Measurements from ENCODE around the gene SLC9A6. TPM values are rescaled to one million over a fixed set of nuclear protein-coding genes. Genes with fewer than 3 reads are reported as not detected.
A peak's percentile ranks its signal among the peaks of the same experiment; 100 is the strongest.

Gene SLC9A6
- total and polyA plus RNA-seq, 2 experiments from 2014 or later, result 7.2 to 17.1 TPM

DNA sequence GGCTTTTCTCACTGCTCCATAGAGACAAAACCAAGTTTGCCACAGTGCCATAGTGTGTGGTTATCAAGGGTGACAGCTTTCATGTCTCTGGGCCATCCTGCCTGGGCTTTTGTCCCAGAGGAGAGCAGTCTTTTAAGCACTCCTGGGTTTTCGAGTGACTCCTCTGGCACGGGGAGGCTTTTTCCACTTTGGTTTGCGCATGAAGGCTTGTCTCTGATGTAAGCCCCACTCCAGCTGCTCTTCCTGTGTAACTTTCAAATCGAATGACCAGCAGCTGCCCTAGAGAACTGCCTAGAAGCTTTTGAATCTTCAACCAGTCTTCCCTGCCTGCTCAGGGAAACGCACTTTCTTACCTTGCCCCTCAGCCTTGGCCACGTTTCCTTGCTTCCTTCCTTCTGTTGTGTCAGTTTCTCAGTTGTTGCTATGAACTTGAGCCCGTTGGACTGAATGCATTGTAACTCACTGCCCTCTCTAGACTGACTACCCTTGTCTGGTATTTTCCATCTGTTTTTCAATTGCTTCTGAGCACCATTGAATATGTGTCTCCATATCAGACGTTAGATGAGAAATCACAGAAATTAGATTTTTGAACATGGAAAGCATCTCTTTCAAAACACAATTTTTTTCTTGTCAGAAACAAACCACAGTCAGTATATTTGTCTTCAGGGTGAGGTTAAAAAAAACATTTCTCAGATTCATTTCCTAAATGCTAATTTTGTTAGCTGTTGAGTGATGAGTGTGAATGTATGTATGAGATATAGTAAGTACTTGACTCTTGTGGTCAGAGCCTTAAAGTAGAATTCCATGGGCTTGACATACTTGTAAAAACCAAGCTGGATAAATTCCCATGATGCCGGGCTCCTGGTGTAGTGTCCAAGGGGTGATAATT lies 45.3 kb downstream of the SLC9A6 start:
- peak overlapping the region; percentile 50; the same call in 1 of the 2 replicates for H3K27ac Mint-ChIP-seq
- no peak for ATAC-seq
- peaks cover 2% of the 10 kb centered on the region; the same call in 2 of the 3 replicates for H3K4me1 Mint-ChIP-seq

DNA sequence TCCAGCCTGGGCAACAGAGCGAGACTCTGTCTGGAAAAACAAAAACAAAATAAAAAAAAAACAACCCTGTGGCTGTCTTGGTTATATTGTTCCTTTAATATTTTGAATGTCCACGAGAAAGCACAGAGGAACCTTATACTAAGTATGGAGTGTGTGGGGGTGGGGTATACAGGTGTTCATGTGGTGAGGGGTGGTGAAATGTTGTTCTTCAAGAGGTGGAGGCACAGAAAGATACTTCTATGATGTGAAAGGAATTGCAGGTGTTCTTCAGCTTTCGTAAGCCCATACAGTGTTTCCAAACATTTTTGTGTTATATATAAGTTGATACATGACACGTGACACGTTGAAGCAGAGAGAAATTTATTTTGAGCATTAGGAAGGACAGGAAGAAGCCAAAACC lies 46.4 kb downstream of the SLC9A6 start:
- Histone ChIP-seq H3K4me3 (no peak overlapping the region), H3F3A (replicated peaks; ENCODE audit: low read depth) (no peaks in the 10 kb centered on the region), H3K36me3 (ENCODE audit: insufficient read depth) (no peaks in the 10 kb centered on the region), H3K27me3 (ENCODE audit: insufficient read depth) (no peaks in the 10 kb centered on the region), H3K9me2 (ENCODE audit: insufficient read depth) (no peaks in the 10 kb centered on the region), H3K79me2 (replicated peaks; ENCODE audit: insufficient read depth) (no peaks in the 10 kb centered on the region), H3K4me2 (no peak overlapping the region), H4K20me1 (replicated peaks; ENCODE audit: insufficient read depth) (no peaks in the 10 kb centered on the region), H2AFZ (no peak overlapping the region), H3K4me1 (ENCODE audit: insufficient read depth) (no peaks in the 10 kb centered on the region), H3K27ac (ENCODE audit: low read depth) (no peak overlapping the region)
- no peak overlapping the region for H3K27ac Mint-ChIP-seq
- H3K9me3 Mint-ChIP-seq, result no peaks in the 10 kb centered on the region; the same call in 2 of the 3 replicates
- ATAC-seq, result no peak
- no peaks in the 10 kb centered on the region; the same call in 2 of the 3 replicates for H3K36me3 Mint-ChIP-seq (ENCODE audit: low read depth)
- peaks cover 2% of the 10 kb centered on the region for H3K27me3 Mint-ChIP-seq (ENCODE audit: insufficient read depth, low read depth, poor library complexity)
- H3K4me3 Mint-ChIP-seq, result no peak overlapping the region
- DNase-seq (ENCODE audit: low spot score), result no peak
- H3K4me1 Mint-ChIP-seq, result peaks cover 2% of the 10 kb centered on the region; the same call in 2 of the 3 replicates
- TF ChIP-seq POLR2AphosphoS5 (IDR thresholded peaks at IDR 0.05; ENCODE audit: low read depth), result no peak
- TF ChIP-seq, protein P1, sequence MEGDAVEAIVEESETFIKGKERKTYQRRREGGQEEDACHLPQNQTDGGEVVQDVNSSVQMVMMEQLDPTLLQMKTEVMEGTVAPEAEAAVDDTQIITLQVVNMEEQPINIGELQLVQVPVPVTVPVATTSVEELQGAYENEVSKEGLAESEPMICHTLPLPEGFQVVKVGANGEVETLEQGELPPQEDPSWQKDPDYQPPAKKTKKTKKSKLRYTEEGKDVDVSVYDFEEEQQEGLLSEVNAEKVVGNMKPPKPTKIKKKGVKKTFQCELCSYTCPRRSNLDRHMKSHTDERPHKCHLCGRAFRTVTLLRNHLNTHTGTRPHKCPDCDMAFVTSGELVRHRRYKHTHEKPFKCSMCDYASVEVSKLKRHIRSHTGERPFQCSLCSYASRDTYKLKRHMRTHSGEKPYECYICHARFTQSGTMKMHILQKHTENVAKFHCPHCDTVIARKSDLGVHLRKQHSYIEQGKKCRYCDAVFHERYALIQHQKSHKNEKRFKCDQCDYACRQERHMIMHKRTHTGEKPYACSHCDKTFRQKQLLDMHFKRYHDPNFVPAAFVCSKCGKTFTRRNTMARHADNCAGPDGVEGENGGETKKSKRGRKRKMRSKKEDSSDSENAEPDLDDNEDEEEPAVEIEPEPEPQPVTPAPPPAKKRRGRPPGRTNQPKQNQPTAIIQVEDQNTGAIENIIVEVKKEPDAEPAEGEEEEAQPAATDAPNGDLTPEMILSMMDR (conservative IDR thresholded peaks at IDR 0.05; ENCODE audit: low read depth in 2 of 2), result no peak
- TF ChIP-seq, protein P2, sequence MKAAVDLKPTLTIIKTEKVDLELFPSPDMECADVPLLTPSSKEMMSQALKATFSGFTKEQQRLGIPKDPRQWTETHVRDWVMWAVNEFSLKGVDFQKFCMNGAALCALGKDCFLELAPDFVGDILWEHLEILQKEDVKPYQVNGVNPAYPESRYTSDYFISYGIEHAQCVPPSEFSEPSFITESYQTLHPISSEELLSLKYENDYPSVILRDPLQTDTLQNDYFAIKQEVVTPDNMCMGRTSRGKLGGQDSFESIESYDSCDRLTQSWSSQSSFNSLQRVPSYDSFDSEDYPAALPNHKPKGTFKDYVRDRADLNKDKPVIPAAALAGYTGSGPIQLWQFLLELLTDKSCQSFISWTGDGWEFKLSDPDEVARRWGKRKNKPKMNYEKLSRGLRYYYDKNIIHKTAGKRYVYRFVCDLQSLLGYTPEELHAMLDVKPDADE (IDR thresholded peaks at IDR 0.05), result no peak
- TF ChIP-seq, protein P3, sequence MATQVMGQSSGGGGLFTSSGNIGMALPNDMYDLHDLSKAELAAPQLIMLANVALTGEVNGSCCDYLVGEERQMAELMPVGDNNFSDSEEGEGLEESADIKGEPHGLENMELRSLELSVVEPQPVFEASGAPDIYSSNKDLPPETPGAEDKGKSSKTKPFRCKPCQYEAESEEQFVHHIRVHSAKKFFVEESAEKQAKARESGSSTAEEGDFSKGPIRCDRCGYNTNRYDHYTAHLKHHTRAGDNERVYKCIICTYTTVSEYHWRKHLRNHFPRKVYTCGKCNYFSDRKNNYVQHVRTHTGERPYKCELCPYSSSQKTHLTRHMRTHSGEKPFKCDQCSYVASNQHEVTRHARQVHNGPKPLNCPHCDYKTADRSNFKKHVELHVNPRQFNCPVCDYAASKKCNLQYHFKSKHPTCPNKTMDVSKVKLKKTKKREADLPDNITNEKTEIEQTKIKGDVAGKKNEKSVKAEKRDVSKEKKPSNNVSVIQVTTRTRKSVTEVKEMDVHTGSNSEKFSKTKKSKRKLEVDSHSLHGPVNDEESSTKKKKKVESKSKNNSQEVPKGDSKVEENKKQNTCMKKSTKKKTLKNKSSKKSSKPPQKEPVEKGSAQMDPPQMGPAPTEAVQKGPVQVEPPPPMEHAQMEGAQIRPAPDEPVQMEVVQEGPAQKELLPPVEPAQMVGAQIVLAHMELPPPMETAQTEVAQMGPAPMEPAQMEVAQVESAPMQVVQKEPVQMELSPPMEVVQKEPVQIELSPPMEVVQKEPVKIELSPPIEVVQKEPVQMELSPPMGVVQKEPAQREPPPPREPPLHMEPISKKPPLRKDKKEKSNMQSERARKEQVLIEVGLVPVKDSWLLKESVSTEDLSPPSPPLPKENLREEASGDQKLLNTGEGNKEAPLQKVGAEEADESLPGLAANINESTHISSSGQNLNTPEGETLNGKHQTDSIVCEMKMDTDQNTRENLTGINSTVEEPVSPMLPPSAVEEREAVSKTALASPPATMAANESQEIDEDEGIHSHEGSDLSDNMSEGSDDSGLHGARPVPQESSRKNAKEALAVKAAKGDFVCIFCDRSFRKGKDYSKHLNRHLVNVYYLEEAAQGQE (IDR thresholded peaks at IDR 0.05; ENCODE audit: unreplicated experiment), result no peak
- TF ChIP-seq STAT1 (IDR thresholded peaks at IDR 0.05; ENCODE audit: unreplicated experiment), result no peak
- no peak for TF ChIP-seq NANOG (IDR thresholded peaks at IDR 0.05; ENCODE audit: borderline replicate concordance)
- TF ChIP-seq EZH2phosphoT487 (IDR thresholded peaks at IDR 0.05; ENCODE audit: unreplicated experiment), result no peak

More for the DNA sequence above, 45.3 kb downstream of the SLC9A6 start:
- no peak overlapping the region for H3K4me3 ChIP-seq
- Mint-ChIP-seq H3K4me3 (no peak overlapping the region), H3K36me3 (ENCODE audit: low read depth) (no peaks in the 10 kb centered on the region; the same call in 2 of the 3 replicates), H3K27me3 (ENCODE audit: insufficient read depth, low read depth, poor library complexity) (peaks cover 2% of the 10 kb centered on the region), H3K9me3 (no peaks in the 10 kb centered on the region; the same call in 2 of the 3 replicates)
- no peak for DNase-seq (ENCODE audit: low spot score)
- H4K20me1 ChIP-seq (replicated peaks; ENCODE audit: insufficient read depth), result no peaks in the 10 kb centered on the region
- TF ChIP-seq, protein P2 (IDR thresholded peaks at IDR 0.05), result no peak
- TF ChIP-seq NANOG (IDR thresholded peaks at IDR 0.05; ENCODE audit: borderline replicate concordance), result no peak
- TF ChIP-seq ZNF114 (CRISPR knock-in tag; IDR thresholded peaks at IDR 0.05), result no peak
- TF ChIP-seq CREB1 (CRISPR knock-in tag; IDR thresholded peaks at IDR 0.05; ENCODE audit: low read depth), result no peak
- TF ChIP-seq, protein P1 (conservative IDR thresholded peaks at IDR 0.05; ENCODE audit: low read depth in 2 of 2), result no peak
- TF ChIP-seq JUNB (IDR thresholded peaks at IDR 0.05; ENCODE audit: unreplicated experiment), result no peak
- no peak for TF ChIP-seq ZNF331 (CRISPR knock-in tag; IDR thresholded peaks at IDR 0.05; ENCODE audit: low read depth)
- TF ChIP-seq EZH2 (IDR thresholded peaks at IDR 0.05; ENCODE audit: low read depth, unreplicated experiment), result no peak
- TF ChIP-seq EZH2phosphoT487 (IDR thresholded peaks at IDR 0.05; ENCODE audit: unreplicated experiment), result no peak
- no peaks in the 10 kb centered on the region for H3K79me2 ChIP-seq (replicated peaks; ENCODE audit: insufficient read depth)
- H2AFZ ChIP-seq, result no peak overlapping the region
- no peak overlapping the region for H3K4me2 ChIP-seq
- no peak overlapping the region for H3K27ac ChIP-seq (ENCODE audit: low read depth)
- H3K36me3 ChIP-seq (ENCODE audit: insufficient read depth), result no peaks in the 10 kb centered on the region
- no peaks in the 10 kb centered on the region for H3K4me1 ChIP-seq (ENCODE audit: insufficient read depth)
- H3K27me3 ChIP-seq (ENCODE audit: insufficient read depth), result no peaks in the 10 kb centered on the region
- no peaks in the 10 kb centered on the region for H3K9me2 ChIP-seq (ENCODE audit: insufficient read depth)
- no peaks in the 10 kb centered on the region for H3F3A ChIP-seq (replicated peaks; ENCODE audit: low read depth)
